NCI-H2029 treated with DMSO at 0.1 percent for 48 hours (cell line): ENCODE data around the gene CROCC.
"Not testable (repeated sequence)": the region's sequence is repeated elsewhere in the genome, so short reads cannot be mapped to it uniquely, and the experiment has no call there.

Experiments used
- DNase-seq: peaks from one replicate; lab custom pipeline; 2025; lab: John Stamatoyannopoulos, UW

CROCC gene

DNA sequence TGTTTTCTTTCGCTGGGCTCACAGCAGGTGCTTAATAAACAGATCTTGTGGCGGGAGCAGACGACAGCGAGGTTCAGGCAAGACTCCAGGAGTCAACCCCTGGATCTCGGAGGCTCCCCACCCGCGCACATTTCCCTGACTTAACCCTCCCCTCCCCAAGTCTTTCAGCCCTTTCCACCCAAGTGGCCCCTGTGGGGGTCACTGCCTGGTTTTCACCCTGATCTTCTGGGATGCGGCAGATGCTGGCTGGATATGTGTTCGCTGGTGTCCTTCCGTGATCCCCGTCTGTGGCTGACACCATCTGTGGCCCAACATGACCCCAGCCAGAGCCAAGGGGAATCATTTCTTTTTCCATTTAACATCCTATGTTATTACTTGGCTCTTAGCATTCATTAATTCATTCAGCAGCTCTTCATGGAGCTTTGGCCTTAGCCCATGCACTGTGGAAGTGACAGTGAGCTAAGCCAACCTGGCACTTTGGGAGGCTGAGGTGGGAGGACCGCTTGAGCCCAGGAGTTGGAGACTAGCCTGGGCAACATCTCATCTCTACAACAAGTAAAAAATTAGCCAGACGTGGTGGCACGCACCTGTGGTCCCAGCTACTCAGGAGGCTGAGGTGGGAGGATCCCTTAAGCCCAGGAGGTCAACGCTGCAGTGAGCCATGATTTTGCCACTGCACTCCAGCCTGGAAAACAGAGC is 6.7 kb upstream of the CROCC start:
- not testable (repeated sequence) for DNase-seq

- DNase-seq, result no peak
Observed at GRCh38 chr1:16915627-16915973, 6.1 kb upstream of the CROCC start.

- DNase-seq, result not testable (repeated sequence)
Observed at GRCh38 chr1:16916036-16916880, 5.5 kb upstream of the CROCC start.

- DNase-seq, result no peak
Observed at GRCh38 chr1:16918371-16918770, 3.4 kb upstream of the CROCC start.

- DNase-seq, result not testable (repeated sequence)
Observed at GRCh38 chr1:16918936-16919665, 2.6 kb upstream of the CROCC start.

- DNase-seq, result no peak
Observed at GRCh38 chr1:16920951-16921350, 780 bp upstream of the CROCC start.

GRCh38 chr1:16922466-16922865 is 735 bp downstream of the CROCC start:
- DNase-seq, result no peak

DNA sequence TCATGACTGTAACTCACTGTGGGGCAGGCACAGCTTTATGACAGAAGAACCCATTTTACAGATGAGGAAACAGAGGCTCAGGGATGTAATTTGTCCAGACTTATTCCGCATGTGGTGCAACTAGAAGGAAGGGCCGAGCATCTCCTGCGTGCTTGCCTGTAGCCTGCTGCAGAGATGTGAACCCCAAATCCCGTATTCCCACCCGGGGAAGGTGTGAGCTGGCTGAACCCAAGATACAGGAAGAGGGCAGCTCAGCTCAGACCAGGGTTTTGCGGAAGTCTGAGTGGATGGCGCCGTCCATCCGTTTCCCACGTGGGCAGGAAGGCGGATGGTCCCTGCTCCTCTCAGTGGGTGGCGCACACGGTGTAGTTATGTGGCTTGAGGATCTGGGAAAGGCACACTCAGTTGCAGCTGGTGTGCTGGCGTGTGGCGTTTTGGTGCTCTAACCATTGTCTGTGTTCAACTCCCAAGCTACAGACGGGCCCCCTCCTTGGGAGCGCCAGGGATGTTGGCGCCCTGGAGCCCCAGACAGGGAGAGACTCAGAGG is 1.2 kb downstream of the CROCC start:
- no peak for DNase-seq

DNA sequence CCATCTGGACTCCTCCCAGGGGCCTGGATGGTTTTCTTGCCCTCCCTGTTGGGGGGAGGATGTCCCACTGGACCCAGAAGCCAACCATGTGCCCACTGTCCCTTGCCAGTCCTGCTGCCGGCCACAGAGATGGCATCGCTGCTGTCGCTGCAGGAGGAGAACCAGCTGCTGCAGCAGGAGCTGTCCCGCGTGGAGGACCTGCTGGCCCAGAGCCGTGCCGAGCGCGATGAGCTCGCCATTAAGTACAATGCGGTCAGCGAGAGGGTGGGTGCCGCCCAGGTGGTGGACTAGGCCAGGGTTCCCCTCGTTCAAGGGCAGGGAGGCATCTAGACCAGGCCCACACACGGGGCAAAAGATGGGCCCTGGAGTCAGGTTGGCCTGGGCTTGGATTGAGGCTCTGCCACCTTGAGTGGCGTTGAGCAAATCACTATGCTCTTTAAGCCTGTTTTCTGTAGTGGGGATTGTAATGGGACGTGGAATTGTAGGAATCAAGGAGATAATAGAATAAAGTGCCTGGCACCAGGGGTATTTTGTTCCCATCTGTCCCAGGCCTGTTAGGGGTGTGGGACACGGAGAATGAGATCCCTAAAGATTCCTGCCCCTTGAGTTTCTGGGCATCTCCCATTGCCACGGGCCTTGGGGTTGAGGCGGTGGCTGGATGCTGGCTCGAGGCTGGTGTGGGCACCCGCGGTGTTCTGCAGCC is 2.6 kb downstream of the CROCC start:
- no peak for DNase-seq

DNA sequence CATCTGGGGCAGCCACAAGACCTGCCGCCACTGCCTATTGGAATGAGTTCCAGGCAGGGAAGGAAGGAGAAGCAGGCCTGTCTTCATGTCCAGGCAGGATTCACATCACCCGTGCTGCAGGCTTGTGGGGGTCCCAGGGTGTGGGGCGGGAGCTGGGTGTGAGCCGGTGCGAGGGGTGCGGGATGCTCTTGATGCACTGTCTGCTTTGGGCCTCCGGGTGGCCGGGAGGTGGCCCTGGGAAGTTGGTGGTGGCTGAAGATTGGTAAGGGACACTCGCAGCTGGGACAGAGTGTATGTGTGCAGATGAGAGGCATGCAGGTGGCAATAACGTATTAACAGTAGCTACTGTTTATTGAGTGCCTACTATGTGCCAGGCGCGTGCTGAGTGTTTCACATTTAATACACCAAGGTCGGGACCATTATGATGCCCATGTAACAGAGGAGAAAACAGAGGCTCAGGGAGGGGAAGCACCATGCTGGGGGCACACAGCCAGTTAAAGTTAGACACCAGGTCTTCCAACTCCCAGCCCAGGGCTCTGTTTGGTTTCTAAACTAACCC is 3.3 kb downstream of the CROCC start:
- no peak for DNase-seq

GRCh38 chr1:16925635-16926490 is 4.1 kb downstream of the CROCC start:
- DNase-seq, result no peak

DNA sequence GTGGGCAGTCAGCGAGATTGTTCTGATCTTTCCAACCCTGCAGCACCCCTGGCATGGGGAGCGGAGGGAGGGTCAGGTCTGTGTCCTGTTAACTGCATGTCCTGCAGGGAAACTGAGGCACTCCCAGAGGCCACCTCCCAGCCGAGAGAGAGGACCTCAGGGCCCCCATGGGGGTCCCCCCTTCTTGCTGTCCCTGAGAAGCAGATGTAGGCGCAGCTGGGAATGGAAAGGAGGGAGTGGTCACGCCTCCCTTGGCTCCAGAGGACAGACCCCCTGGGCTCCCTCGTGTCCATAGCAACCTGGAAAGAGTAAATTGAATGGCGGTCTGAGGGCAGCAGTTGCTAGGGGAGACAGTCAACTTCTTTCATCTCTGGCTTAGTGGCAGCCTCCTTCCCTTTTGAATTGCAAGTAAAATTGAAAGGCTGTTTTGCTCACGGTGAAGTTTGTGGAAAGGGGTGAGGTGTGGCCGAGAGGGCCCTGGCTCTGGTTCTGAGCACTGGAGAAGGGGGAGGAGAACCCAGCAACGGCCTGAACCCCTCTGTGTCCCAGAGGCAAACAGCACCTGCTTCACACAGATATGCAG is 4.9 kb downstream of the CROCC start:
- DNase-seq, result no peak

DNA sequence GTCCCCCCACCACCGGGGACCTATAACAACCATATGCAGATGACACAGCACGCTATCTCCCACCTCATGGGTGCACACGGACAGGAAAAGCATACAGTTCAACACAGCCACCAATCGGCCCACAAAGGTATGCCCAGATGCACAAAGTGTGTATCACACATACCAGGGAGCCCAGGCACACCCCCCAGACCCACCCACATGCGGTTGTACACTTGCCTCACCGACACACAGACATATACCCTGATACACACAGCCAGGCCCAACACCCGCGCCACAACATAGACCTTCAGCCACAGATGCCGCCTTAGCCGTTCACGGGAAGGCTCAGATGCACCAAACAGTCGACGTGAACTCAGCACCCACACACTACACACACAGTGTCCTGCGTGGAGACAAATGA is 5.5 kb downstream of the CROCC start:
- no peak for DNase-seq

DNA sequence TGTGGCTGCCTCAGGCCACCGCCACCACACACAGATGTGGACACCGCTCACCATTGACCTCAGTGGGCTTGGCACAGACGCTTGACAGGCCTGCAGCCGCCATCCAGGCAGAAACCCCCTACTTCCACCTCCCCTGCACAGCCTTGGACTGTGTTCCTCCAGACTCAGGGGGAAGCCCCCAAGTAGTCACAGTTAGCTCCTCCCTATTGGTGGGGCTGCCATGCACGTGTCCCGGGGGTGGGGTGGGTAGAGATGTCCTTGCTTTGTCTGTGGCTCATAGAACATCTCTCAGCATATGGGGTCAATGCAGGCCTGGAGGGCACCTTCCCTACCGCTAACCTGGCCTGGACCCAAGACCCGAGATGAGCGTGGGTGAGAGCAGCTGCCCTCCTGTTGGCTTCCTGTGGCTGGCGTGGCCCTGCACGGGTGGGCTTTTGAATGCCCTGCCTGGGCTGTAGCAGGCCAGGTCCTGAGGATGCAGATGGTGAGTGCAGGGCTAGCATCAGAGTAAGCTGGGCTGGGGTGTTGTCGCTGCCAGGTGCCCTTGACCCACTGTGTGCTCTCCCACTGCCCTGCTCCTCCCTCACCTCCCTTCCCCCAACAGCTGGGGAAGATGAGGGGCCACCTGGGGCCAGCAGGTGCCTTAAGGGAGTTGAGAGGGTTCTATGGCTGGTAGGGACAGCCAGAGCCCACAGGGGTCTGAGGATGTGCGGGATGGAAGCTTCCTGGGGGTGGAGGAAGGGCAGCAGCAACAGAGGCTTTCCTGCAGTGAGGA is 6.2 kb downstream of the CROCC start:
- no peak for DNase-seq

GRCh38 chr1:16929146-16930041 is 7.7 kb downstream of the CROCC start:
- not testable (repeated sequence) for DNase-seq

- DNase-seq, result not testable (repeated sequence)
Observed at GRCh38 chr1:16931206-16931934, 9.6 kb downstream of the CROCC start.

DNA sequence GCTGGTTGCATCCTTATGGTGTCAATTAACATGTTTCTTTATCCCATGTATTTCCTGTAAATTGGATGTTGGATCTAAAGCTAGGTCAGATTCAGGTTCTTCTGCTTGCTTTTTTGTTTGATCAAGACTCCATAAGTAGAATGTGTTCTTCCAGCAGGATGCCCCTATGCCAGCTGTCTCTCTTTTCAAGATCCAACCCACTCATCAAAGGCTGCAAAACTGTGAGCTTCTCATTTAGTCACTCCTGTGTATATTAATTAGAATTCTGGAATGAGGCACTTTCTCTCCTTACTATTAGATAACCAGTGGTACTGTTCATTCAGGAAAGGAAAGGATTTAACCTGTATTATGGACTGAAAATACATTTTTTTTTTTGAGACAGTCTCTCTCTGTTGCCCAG is 12.2 kb downstream of the CROCC start:
- not testable (repeated sequence) for DNase-seq

- DNase-seq, result not testable (repeated sequence)
Observed at GRCh38 chr1:16936580-16936979, 14.8 kb downstream of the CROCC start.
